WTC11 (cell line): Measurements from ENCODE around the gene DLX6. TPM values are rescaled to one million over a fixed set of nuclear protein-coding genes. Genes with fewer than 3 reads are reported as not detected.
A peak's percentile ranks its signal among the peaks of the same experiment; 100 is the strongest.

ENCODE experiments used
- ATAC-seq: fragments of 200-7000 bp; cut with Tn5 transposase; 2 replicates; pipeline ENCODE4 v1.10.0; 2021; ENCODE audit warnings: mild to moderate bottlenecking, moderate library complexity
- CTCF ChIA-PET: fragments of 300-600 bp; sonication (Branson Sonifier 250); formaldehyde crosslinking; loops from one replicate; lab custom pipeline; 2021; ENCODE audit warnings: antibody characterized with exemption; lab: Charles Lee
- POLR2A ChIA-PET: fragments of 350-600 bp; sonication (Branson Sonifier 250); formaldehyde crosslinking; loops from one replicate; lab custom pipeline; 2021; ENCODE audit warnings: antibody characterized with exemption; lab: Charles Lee
- DNase-seq: peaks from one replicate; pipeline ENCODE4 v3.0.0; 2021; ENCODE audit warnings: low spot score
- H3K27ac Mint-ChIP-seq: 2 replicates; pipeline ENCODE4 v1.8.0; 2021; ENCODE audit warnings: mixed read lengths
- H3K27me3 Mint-ChIP-seq: 2 replicates; pipeline ENCODE4 v1.8.0; 2021; ENCODE audit warnings: low read depth, mild to moderate bottlenecking, moderate library complexity, mixed read lengths
- H3K36me3 Mint-ChIP-seq: 2 replicates; pipeline ENCODE4 v1.8.0; 2021; ENCODE audit warnings: mixed read lengths
- H3K4me1 Mint-ChIP-seq: 2 replicates; pipeline ENCODE4 v1.8.0; 2022; ENCODE audit warnings: mixed read lengths
- H3K4me3 Mint-ChIP-seq: 2 replicates; pipeline ENCODE4 v1.8.0; 2021; ENCODE audit warnings: mild to moderate bottlenecking, moderate library complexity, mixed read lengths
- H3K9me3 Mint-ChIP-seq: 2 replicates; pipeline ENCODE4 v1.8.0; 2021; ENCODE audit warnings: mixed read lengths
- AR ChIP-seq: fragments of 250-450 bp; sonication (Bioruptor Pico); IDR thresholded peaks from 2 replicates; pipeline ENCODE4 v1.9.0; 2021; ENCODE audit warnings: mild to moderate bottlenecking
- ATF6 ChIP-seq: sonication (generic); formaldehyde crosslinking; IDR thresholded peaks from 2 replicates; pipeline ENCODE4 v1.8.1; 2023; ENCODE audit warnings: mild to moderate bottlenecking, missing genetic modification reagents
- E2F5 ChIP-seq: sonication (generic); formaldehyde crosslinking; IDR thresholded peaks from 2 replicates; pipeline ENCODE4 v1.8.1; 2022; ENCODE audit warnings: mild to moderate bottlenecking, moderate library complexity, missing genetic modification reagents
- EMX1 ChIP-seq: fragments of 250-450 bp; sonication (Bioruptor Pico); IDR thresholded peaks from 2 replicates; pipeline ENCODE4 v1.8.0; 2021; ENCODE audit warnings: mild to moderate bottlenecking
- ERG ChIP-seq: fragments of 250-450 bp; sonication (Bioruptor Pico); IDR thresholded peaks from 2 replicates; pipeline ENCODE4 v1.8.0; 2021; ENCODE audit warnings: mild to moderate bottlenecking
- ETV6 ChIP-seq: sonication (generic); formaldehyde crosslinking; IDR thresholded peaks from 2 replicates; pipeline ENCODE4 v1.8.1; 2022; ENCODE audit warnings: mild to moderate bottlenecking, missing genetic modification reagents
- FOXJ3 ChIP-seq: sonication (generic); formaldehyde crosslinking; IDR thresholded peaks from 2 replicates; pipeline ENCODE4 v1.9.0; 2021; ENCODE audit warnings: missing genetic modification reagents, mild to moderate bottlenecking, borderline replicate concordance
- GABPB1 ChIP-seq: sonication (generic); formaldehyde crosslinking; IDR thresholded peaks from 2 replicates; pipeline ENCODE4 v1.8.1; 2023; ENCODE audit warnings: mild to moderate bottlenecking, missing genetic modification reagents
- HMGA2 ChIP-seq: fragments of 250-450 bp; sonication (Bioruptor Pico); IDR thresholded peaks from 2 replicates; pipeline ENCODE4 v1.4.0; 2021; ENCODE audit warnings: mild to moderate bottlenecking, moderate library complexity
- IRF1 ChIP-seq: sonication (generic); formaldehyde crosslinking; IDR thresholded peaks from 2 replicates; pipeline ENCODE4 v1.8.0; 2023; ENCODE audit warnings: missing genetic modification reagents
- KAT7 ChIP-seq: sonication (generic); formaldehyde crosslinking; IDR thresholded peaks from 2 replicates; pipeline ENCODE4 v1.8.1; 2023; ENCODE audit warnings: missing genetic modification reagents, mild to moderate bottlenecking, borderline replicate concordance
- MYBL2 ChIP-seq: sonication (generic); formaldehyde crosslinking; IDR thresholded peaks from 2 replicates; pipeline ENCODE4 v1.8.1; 2023; ENCODE audit warnings: mild to moderate bottlenecking, moderate library complexity, missing genetic modification reagents
- NR1H2 ChIP-seq: sonication (generic); formaldehyde crosslinking; IDR thresholded peaks from 2 replicates; pipeline ENCODE4 v1.9.0; 2021; ENCODE audit warnings: mild to moderate bottlenecking, moderate library complexity, missing genetic modification reagents
- SMAD3 ChIP-seq: sonication (generic); formaldehyde crosslinking; IDR thresholded peaks from 2 replicates; pipeline ENCODE4 v1.8.0; 2022; ENCODE audit warnings: missing genetic modification reagents, mild to moderate bottlenecking, borderline replicate concordance
- SMAD4 ChIP-seq: sonication (generic); formaldehyde crosslinking; IDR thresholded peaks from 2 replicates; pipeline ENCODE4 v1.8.0; 2022; ENCODE audit warnings: mild to moderate bottlenecking, missing genetic modification reagents
- TEAD4 ChIP-seq: sonication (generic); formaldehyde crosslinking; IDR thresholded peaks from 2 replicates; pipeline ENCODE4 v1.8.0; 2022; ENCODE audit warnings: mild to moderate bottlenecking, missing genetic modification reagents
- ZBTB43 ChIP-seq: sonication (generic); formaldehyde crosslinking; IDR thresholded peaks from 2 replicates; pipeline ENCODE4 v1.8.1; 2023; ENCODE audit warnings: mild to moderate bottlenecking, missing genetic modification reagents
- ZNF219 ChIP-seq: sonication (generic); formaldehyde crosslinking; IDR thresholded peaks from 2 replicates; pipeline ENCODE4 v1.8.0; 2023; ENCODE audit warnings: missing genetic modification reagents, mild to moderate bottlenecking, borderline replicate concordance
- ZNF263 ChIP-seq: sonication (generic); formaldehyde crosslinking; IDR thresholded peaks from 2 replicates; pipeline ENCODE4 v1.8.1; 2022; ENCODE audit warnings: low read depth, mild to moderate bottlenecking, moderate library complexity, missing genetic modification reagents
- ZNF281 ChIP-seq: sonication (generic); formaldehyde crosslinking; IDR thresholded peaks from 2 replicates; pipeline ENCODE4 v1.8.0; 2023; ENCODE audit warnings: mild to moderate bottlenecking, missing genetic modification reagents
- ZNF423 ChIP-seq: fragments of 250-450 bp; sonication (Bioruptor Pico); IDR thresholded peaks from 2 replicates; pipeline ENCODE4 v2.1.2; 2022; ENCODE audit warnings: mild to moderate bottlenecking, moderate library complexity
- total RNA-seq: library from RNA; stranded (reverse); gene quantifications from 3 replicates; pipeline ENCODE4 v1.2.3, GENCODE V29; 2021

The DLX6 gene
- total RNA-seq, 1 experiment from 2014 or later = 0.09 TPM

GRCh38 chr7:97024209-97025129 lies 19.1 kb downstream of the DLX6 start, which contains the start of gene DLX5:
Gene DLX5, minus strand, starts transcription at chr7:97024831. Its CDS starts 208 bp downstream, at chr7:97024623.
- Mint-ChIP-seq H3K4me3 (peak within 1 kb of the TSS; percentile 67), H3K27me3 (peaks cover 99% of the 10 kb centered on the region), H3K4me1 (peaks cover 72% of the 10 kb centered on the region), H3K27ac (no peak within 1 kb of the TSS), H3K36me3 (no peaks in the 10 kb centered on the region), H3K9me3 (no peaks in the 10 kb centered on the region)
- CTCF ChIA-PET = interaction anchor here (0.7 to 1.5 kb wide), 9 partner anchors 11 to 1107 kb away, joined by 3 to 11 read pairs (median 4); partner anchors contain the start of gene DLX6
- DNase-seq = peak; percentile 86
- POLR2A ChIA-PET = no interaction called here
- ATAC-seq = peak; percentile 45
- TF ChIP-seq ERG (no peak), ZNF219 (CRISPR knock-in tag) (no peak), AR (CRISPR knock-in tag) (no peak), NR1H2 (no peak), ZNF263 (CRISPR knock-in tag) (no peak; the same call in 1 of the 2 replicates), MYBL2 (CRISPR knock-in tag) (no peak), KAT7 (CRISPR knock-in tag) (no peak), ETV6 (no peak), FOXJ3 (CRISPR knock-in tag) (no peak), IRF1 (no peak), SMAD3 (CRISPR knock-in tag) (no peak), EMX1 (CRISPR knock-in tag) (no peak), GABPB1 (CRISPR knock-in tag) (no peak), ZNF423 (CRISPR knock-in tag) (no peak), E2F5 (no peak), HMGA2 (CRISPR knock-in tag) (no peak), ZBTB43 (CRISPR knock-in tag) (no peak), SMAD4 (no peak), ZNF281 (CRISPR knock-in tag) (no peak), TEAD4 (no peak), ATF6 (CRISPR knock-in tag) (no peak)
